Measurements from ENCODE around the gene OR5K4. TPM values are rescaled to one million over a fixed set of nuclear protein-coding genes. Genes with fewer than 3 reads are reported as not detected.

OR5K4 gene
- total RNA-seq, 1 donor from 2014 or later: not detected

DNA sequence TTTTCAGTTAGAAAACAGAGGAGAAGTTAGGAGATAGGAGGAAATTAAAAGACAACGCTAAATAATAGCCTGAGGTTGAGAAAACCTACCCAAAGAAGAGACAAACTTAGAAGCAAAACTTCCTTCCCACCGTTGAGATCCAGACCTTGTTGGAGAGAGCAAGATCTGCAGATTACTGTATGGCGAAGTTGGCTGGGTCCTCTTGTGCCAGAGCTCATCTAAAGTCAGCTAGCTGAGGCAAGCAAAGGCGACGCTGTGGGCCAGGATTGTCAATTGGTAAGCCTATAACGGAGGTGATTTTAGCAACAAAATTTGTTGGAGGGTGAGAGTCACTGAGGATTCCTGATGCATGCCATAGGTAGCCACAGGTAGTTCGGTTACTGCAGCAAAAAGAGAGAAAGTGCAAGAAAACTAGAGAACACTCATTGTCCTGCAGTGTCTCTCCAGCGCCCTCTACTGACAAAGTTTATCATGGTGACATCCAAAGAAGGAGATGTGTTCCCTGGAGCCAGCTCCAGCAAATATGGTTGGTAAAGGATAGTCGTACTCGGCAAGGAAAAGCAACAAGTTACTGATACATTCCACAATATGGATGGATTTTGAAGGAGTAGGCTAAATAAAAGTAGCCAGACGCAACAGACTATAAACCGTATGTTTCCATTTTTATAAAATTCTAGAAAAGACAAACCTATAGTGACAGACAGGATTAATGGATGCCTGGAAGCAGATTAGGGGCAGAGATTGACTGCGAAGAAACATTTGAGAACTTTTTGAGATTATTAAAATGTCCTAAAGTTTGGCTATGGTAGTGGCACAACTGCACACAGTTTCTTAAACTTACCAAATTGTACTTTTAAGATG, 9.8 kb upstream of the OR5K4 start:
- intact Hi-C loops (cut with micrococcal nuclease): loop anchor here (2.0 to 10.0 kb wide), 2 partner anchors 171 to 231 kb away; no protein-coding TSS in a partner anchor

DNA sequence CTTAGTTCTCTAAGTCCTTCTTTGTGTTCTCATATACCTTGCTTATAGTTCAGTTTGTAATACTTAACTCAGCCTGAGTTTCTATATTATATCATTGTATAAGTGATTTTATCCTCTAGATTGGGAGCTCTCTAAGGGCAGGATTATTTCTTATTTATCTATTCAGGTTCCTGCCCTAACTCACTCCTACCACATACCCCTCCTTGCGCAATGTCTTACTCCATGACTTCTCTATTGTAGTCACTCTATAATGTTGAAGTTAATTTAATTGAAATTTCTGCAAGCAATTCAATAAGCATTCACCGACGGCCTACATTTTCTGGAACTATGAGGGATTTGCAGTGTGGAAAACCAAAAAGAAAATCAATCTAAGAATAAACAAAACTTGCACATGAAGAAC, 3.6 kb upstream of the OR5K4 start:
- H3K36me3 Mint-ChIP-seq (ENCODE audit: low read depth): no peaks in the 10 kb centered on the region
- intact Hi-C loops (cut with micrococcal nuclease): no loop called here
- no peak for DNase-seq
- peaks cover 9% of the 10 kb centered on the region for H3K9me3 Mint-ChIP-seq
- no peak overlapping the region for H3K4me3 Mint-ChIP-seq
- no peak overlapping the region for H3K27ac Mint-ChIP-seq
- H3K27me3 Mint-ChIP-seq: peaks cover 57% of the 10 kb centered on the region
- peaks cover 4% of the 10 kb centered on the region for H3K4me1 Mint-ChIP-seq

More for the DNA sequence above, 9.8 kb upstream of the OR5K4 start:
- no peak overlapping the region for H3K4me3 Mint-ChIP-seq
- peak; percentile 83 for DNase-seq
- H3K27me3 Mint-ChIP-seq: peaks cover 58% of the 10 kb centered on the region
- H3K27ac Mint-ChIP-seq: no peak overlapping the region
- peaks cover 7% of the 10 kb centered on the region for H3K4me1 Mint-ChIP-seq
- H3K36me3 Mint-ChIP-seq (ENCODE audit: low read depth): no peaks in the 10 kb centered on the region
- peaks cover 9% of the 10 kb centered on the region for H3K9me3 Mint-ChIP-seq

DNA sequence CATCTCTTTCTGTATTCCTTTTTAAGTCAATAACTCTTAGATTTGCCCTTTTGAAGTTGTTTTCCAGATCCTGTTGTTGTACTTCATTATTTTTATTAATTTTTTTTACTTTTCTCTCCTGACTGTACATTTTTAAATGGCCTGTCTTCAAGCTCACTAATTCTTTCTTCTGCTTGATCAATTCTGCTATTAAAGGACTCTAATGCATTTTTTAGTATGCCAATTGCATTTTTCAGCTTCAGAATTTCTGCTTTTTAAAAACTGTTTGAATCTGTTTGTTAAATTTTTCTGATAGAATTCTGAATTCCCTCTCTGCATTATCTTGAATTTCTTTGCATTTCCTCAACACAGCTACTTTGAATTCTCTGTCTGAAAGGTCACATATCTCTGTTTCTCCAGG, 5.6 kb downstream of the OR5K4 start:
- Mint-ChIP-seq H3K27me3 (peaks cover 15% of the 10 kb centered on the region), H3K27ac (no peak overlapping the region), H3K4me1 (no peaks in the 10 kb centered on the region), H3K36me3 (ENCODE audit: low read depth) (no peaks in the 10 kb centered on the region), H3K9me3 (peaks cover 12% of the 10 kb centered on the region), H3K4me3 (no peak overlapping the region)
- intact Hi-C loops (cut with micrococcal nuclease): no loop called here
- DNase-seq: no peak

DNA sequence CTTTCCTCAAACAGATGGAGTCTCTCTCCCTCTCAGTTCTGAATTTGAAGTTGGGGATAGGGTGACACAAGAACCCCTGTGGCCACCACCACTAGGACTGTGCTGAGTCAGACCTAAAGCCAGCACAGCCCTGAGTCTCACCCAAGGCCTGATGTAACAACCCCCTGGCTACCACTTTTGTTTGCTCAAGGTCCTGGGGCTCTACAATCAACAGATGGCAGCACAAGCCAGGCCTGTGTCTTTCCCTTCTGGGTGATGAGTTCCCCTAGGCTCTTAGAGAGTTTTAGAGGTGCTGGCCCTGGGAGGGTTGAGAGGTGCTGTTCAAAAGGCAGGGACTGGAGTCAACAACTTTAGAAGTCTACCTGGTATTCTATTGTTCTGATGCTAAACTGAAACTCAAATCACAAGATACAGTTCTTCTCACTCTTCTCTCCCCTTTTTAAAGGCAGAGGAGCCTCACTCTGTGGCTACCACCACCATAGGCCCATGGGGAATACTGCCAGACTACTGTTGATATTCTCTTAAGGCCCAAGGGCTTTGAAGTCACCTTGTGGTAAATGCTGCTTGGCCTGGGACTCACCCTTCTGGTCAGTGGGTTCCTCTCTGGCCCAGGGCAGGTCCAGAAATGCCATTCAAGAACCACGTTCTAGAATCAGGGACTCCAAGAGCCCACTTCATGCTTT, 6.5 kb downstream of the OR5K4 start:
- H3K27ac Mint-ChIP-seq: no peak overlapping the region
- intact Hi-C loops (cut with micrococcal nuclease): no loop called here

DNA sequence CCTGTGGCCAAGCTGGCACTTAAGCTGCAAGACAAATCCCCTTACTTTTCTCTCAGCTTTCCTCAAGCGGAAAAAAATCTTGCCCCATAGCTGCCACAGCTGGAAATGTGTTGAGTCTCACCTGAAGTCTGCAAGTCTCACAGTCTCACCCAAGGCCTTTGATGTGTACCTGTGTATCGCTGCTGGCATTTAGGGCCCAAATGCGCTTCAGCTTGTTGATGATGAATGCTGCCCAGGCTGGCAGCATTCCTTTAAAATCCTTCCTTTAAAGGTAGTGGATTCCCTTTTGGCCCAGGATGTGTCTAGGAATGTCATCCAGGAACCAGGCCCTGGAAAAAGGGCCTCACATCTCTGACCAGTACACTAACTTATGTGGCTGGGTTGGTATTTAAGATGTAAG, 7.0 kb downstream of the OR5K4 start:
- intact Hi-C loops (cut with micrococcal nuclease): no loop called here
- Mint-ChIP-seq H3K4me3 (no peak overlapping the region), H3K27me3 (peaks cover 8% of the 10 kb centered on the region), H3K27ac (no peak overlapping the region), H3K9me3 (peaks cover 12% of the 10 kb centered on the region), H3K4me1 (no peaks in the 10 kb centered on the region), H3K36me3 (ENCODE audit: low read depth) (no peaks in the 10 kb centered on the region)
- DNase-seq: no peak

More for the DNA sequence above, 6.5 kb downstream of the OR5K4 start:
- DNase-seq: no peak
- Mint-ChIP-seq H3K4me3 (no peak overlapping the region), H3K36me3 (ENCODE audit: low read depth) (no peaks in the 10 kb centered on the region), H3K4me1 (no peaks in the 10 kb centered on the region), H3K27me3 (peaks cover 8% of the 10 kb centered on the region), H3K9me3 (peaks cover 12% of the 10 kb centered on the region)

DNA sequence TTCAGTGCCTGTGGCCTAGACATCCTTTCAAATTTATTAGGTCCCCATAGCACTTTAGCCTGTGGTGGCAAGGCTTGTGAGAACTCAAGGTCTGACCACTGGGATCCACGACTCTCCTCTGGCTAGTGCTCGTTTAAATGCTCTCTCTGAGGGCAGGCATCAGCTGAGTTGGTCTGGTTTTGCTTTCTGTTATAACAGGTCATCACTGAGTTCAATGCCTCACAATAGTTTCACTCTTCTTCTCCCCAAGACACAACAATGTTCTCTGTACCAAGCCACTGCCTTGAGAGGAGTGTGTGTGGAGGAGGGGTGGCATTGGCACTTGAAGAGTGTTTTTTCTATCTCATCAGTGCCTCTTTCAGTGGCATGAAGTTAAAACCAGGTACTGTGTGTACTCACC, 7.6 kb downstream of the OR5K4 start:
- Mint-ChIP-seq H3K36me3 (ENCODE audit: low read depth) (no peaks in the 10 kb centered on the region), H3K4me1 (no peaks in the 10 kb centered on the region), H3K4me3 (no peak overlapping the region), H3K27ac (no peak overlapping the region), H3K9me3 (peaks cover 12% of the 10 kb centered on the region), H3K27me3 (peaks cover 6% of the 10 kb centered on the region)
- no peak for DNase-seq
- intact Hi-C loops (cut with micrococcal nuclease): no loop called here

DNA sequence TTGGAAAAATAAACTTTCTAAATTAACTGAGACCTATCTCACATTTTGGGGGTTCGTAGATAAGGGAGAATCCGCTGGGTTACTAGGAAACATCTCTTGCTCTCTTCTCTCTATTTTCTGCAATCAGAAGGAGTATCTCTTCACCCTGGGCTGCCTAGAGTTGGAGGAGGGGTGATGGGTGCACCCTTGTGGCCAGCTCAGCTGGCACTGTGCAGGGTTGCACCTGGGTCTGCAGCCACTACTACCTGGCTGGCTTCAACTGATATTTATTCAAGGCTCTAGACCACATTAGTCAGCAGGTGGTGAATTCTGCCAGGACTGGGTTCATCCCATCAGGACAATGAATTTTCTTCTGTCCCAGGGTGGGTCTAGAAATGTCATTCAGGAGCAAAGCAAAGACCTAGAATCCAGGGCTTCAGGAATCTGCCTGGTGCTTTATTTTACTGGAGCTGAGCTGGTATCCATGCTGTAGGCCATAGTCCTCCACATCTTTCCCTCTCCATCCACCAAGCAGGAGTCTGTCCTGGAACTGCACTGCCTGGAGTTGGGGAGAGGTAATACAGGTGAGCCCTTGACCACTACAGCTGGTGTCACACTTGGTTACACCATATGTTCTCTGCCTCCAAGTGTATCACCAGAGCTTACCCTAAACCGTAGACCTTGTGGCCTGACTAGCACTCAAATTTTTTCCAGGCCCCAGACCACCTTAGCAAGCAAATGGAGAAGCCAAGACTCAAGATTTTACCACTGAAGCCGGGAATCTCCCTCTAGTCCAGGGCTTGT, 14.0 kb downstream of the OR5K4 start:
- Mint-ChIP-seq H3K4me3 (no peak overlapping the region), H3K36me3 (ENCODE audit: low read depth) (no peaks in the 10 kb centered on the region), H3K4me1 (peaks cover 3% of the 10 kb centered on the region), H3K27me3 (peaks cover 22% of the 10 kb centered on the region), H3K27ac (no peak overlapping the region), H3K9me3 (peaks cover 3% of the 10 kb centered on the region)
- intact Hi-C loops (cut with micrococcal nuclease): no loop called here
- no peak for DNase-seq

DNA sequence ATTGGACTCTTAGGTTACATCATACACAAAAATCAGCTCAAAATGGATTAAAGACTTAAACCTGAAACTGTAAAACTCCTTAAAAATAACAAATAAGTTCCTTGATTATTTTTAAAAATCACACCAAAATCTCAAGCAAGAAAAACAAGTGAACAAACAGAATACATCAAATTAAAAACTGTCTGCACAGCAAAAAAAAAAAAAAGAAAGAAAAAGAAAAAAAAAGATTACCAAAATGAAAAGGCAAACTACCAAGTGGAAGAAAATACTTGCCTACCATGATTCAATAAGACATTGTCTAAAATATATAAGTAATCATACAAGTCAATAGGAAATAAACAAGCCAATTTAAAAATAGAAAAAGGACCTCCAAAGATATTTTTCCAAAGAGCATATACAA, 17.5 kb downstream of the OR5K4 start:
- Mint-ChIP-seq H3K9me3 (peaks cover 3% of the 10 kb centered on the region), H3K4me3 (no peak overlapping the region), H3K27ac (no peak overlapping the region), H3K27me3 (peaks cover 34% of the 10 kb centered on the region), H3K36me3 (ENCODE audit: low read depth) (no peaks in the 10 kb centered on the region), H3K4me1 (peaks cover 3% of the 10 kb centered on the region)
- DNase-seq: no peak
- intact Hi-C loops (cut with micrococcal nuclease): no loop called here

DNA sequence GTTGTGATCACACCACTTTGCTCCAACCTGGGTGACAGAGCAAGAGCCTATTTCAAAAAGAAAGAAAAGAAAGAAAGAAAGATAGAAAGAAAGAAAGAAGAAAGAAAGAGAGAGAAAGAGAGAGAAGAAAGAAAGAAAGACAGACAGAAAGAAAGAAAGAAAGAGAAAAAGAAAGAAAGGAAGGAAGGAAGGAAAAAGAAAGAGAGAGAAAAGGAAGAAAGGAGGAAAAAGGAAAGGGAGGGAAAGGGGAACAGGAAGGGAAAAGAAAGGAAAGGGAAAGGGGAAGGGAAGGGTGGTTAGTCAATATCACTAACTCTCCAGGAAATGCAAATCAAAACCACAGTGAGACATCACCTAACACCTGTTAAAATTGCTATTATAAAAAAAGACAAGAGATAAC, 18.2 kb downstream of the OR5K4 start:
- H3K9me3 Mint-ChIP-seq: peaks cover 3% of the 10 kb centered on the region
- peaks cover 3% of the 10 kb centered on the region for H3K4me1 Mint-ChIP-seq
- no peak for DNase-seq
- H3K36me3 Mint-ChIP-seq (ENCODE audit: low read depth): no peaks in the 10 kb centered on the region
- no peak overlapping the region for H3K4me3 Mint-ChIP-seq
- H3K27ac Mint-ChIP-seq: no peak overlapping the region
- intact Hi-C loops (cut with micrococcal nuclease): no loop called here
- H3K27me3 Mint-ChIP-seq: peaks cover 39% of the 10 kb centered on the region

DNA sequence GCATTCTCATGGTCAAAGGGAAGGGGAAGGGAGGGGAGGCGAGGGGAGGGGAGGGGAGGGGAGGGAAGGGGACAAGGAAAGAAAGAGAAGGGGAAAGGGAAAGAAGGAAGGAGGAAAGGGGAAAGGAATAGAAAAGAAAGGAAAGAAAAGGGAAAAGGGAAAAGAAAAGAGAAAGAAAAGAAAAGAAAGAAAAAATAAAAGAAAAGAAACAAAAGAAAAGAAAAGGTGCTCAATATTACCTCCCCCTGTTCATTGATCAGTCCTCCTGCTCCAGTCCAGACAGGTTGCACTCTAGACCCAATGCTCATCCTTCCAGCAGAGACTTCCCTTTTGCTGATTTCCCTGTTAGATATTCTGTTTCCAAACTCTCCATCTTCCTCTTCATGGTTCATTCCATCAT, 18.8 kb downstream of the OR5K4 start:
- Mint-ChIP-seq H3K27ac (no peak overlapping the region), H3K4me3 (no peak overlapping the region), H3K4me1 (peaks cover 3% of the 10 kb centered on the region), H3K27me3 (peaks cover 39% of the 10 kb centered on the region), H3K36me3 (ENCODE audit: low read depth) (no peaks in the 10 kb centered on the region), H3K9me3 (peaks cover 3% of the 10 kb centered on the region)
- intact Hi-C loops (cut with micrococcal nuclease): no loop called here
- no peak for DNase-seq

DNA sequence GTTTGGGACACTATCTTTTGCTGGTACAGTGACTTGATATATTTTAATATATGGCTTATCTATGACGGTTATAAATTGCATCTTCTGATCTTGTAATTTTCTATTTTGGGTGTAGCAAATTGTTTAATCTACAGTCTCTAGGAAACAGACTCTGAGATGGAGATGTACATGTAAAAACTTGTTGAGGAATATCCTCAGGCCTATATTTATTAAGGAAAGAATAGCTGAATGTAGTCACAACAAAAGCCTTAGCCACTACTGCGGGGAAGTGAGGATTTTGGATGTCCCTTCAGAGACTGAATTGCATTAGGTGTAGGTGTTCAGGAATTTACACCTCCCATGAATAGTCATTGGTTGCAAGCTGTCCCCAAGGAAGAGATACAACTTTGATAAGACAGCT, 23.0 kb downstream of the OR5K4 start:
- peaks cover 3% of the 10 kb centered on the region for H3K4me1 Mint-ChIP-seq
- DNase-seq: no peak
- peaks cover 2% of the 10 kb centered on the region for H3K36me3 Mint-ChIP-seq (ENCODE audit: low read depth)
- peaks cover 7% of the 10 kb centered on the region for H3K9me3 Mint-ChIP-seq
- no peak overlapping the region for H3K27ac Mint-ChIP-seq
- intact Hi-C loops (cut with micrococcal nuclease): no loop called here
- peaks cover 30% of the 10 kb centered on the region for H3K27me3 Mint-ChIP-seq
- H3K4me3 Mint-ChIP-seq: no peak overlapping the region

DNA sequence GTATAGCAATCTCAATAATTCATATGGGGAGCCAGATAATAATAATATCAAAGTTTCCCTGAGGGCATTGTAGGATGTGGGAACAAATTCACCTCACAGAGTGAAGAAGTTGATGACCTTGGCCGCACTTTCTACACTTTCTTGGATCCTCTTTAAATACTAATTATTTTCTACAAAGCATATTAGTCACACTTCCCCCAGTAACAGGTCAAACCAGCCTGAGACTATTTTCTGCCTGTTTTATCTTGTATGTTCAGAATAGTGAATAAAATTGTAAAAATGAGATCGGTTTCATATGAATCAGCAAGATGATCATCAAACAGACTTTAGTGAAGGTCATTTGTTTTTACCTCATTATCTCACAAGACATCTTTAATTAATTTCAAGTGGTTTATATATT, 34.5 kb downstream of the OR5K4 start:
- intact Hi-C loops (cut with micrococcal nuclease): no loop called here
- H3K9me3 Mint-ChIP-seq: peaks cover 7% of the 10 kb centered on the region
- peaks cover 45% of the 10 kb centered on the region for H3K27me3 Mint-ChIP-seq
- H3K27ac Mint-ChIP-seq: no peak overlapping the region
- peaks cover 2% of the 10 kb centered on the region for H3K36me3 Mint-ChIP-seq (ENCODE audit: low read depth)
- DNase-seq: no peak
- no peaks in the 10 kb centered on the region for H3K4me1 Mint-ChIP-seq
- H3K4me3 Mint-ChIP-seq: no peak overlapping the region

DNA sequence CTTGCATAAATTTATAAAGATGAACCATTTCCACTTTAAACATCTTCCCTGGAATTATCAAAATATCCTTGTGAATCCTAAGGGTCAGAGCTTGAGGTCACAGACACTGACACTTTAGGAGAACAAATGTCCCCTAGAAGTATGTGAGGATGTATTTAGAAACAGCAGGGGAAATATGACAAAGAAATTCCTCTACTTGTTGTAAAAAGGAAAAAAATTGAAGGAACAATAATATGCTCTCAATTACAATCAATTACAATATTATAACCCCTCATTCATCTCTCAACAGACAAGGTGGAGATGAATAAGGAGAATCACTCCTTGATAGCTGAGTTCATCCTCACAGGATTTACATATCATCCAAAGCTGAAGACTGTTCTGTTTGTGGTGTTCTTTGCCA, 36.7 kb downstream of the OR5K4 start, which contains the start of gene OR5K3:
TSS of gene OR5K3 (plus strand) at position 301 of the 400 bp plus-strand sequence. CDS start at position 301, 0 bp downstream.
- no peaks in the 10 kb centered on the region for H3K9me3 Mint-ChIP-seq

DNA sequence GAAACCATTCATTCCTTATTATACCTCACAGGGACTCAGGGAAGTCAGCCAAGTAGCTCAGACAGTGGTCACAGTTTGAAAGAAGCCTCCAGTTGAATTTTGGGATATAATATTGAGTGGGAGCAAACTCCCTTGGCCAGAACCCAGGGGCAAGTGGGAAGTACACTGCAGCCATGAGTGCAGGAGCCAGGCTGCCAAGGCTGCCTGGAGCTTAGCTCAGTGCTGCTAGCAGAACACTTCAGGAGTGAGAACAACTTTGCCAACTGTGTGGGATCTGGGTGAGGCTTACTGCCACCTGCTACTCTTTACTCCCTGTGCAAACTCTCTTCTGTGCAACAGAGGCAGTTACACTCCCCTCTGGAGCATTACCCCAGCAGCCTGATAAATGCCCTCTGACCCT, 41.4 kb downstream of the OR5K4 start:
- Mint-ChIP-seq H3K36me3 (ENCODE audit: low read depth) (peaks cover 2% of the 10 kb centered on the region), H3K4me3 (no peak overlapping the region), H3K9me3 (peaks cover 23% of the 10 kb centered on the region), H3K4me1 (peaks cover 2% of the 10 kb centered on the region), H3K27ac (no peak overlapping the region), H3K27me3 (peaks cover 27% of the 10 kb centered on the region)
- intact Hi-C loops (cut with micrococcal nuclease): no loop called here
- no peak for DNase-seq

More for the DNA sequence above, 36.7 kb downstream of the OR5K4 start, which contains the start of gene OR5K3:
- DNase-seq: no peak
- H3K4me3 Mint-ChIP-seq: no peak within 1 kb of the TSS
- H3K27ac Mint-ChIP-seq: no peak within 1 kb of the TSS
- peaks cover 44% of the 10 kb centered on the region for H3K27me3 Mint-ChIP-seq
- H3K36me3 Mint-ChIP-seq (ENCODE audit: low read depth): peaks cover 2% of the 10 kb centered on the region
- intact Hi-C loops (cut with micrococcal nuclease): no loop called here
- no peaks in the 10 kb centered on the region for H3K4me1 Mint-ChIP-seq

Data from activated CD4-positive, alpha-beta T cell treated with anti-CD3 and anti-CD28 coated beads, Interleukin-2, amount 10 ng/mL, durations not matched to agents 24 days and 14 days (primary cell).